Neutrophil (primary cell): Measurements from ENCODE around the gene ENTPD1.
A peak's percentile ranks its signal among the peaks of the same experiment; 100 is the strongest.
"Not testable (repeated sequence)": the region's sequence is repeated elsewhere in the genome, so short reads cannot be mapped to it uniquely, and the experiment has no call there.

Experiments
- H3K27ac ChIP-seq: fragments of 200-600 bp; sonication (generic); 2 replicates; pipeline ENCODE4 v1.5.1; 2016; ENCODE audit warnings: mild to moderate bottlenecking, moderate library complexity
- H3K27me3 ChIP-seq: fragments of 200-600 bp; sonication (generic); 2 replicates; pipeline ENCODE4 v1.6.0; 2016; ENCODE audit warnings: mild to moderate bottlenecking
- H3K36me3 ChIP-seq: fragments of 200-600 bp; sonication (generic); 2 replicates; pipeline ENCODE4 v1.5.1; 2017
- H3K4me1 ChIP-seq, 2 experiments: fragments of 200-600 bp in 1 of 2; sonication (generic) in 1 of 2; 1 replicate in 1 of 2; 2 replicates in 1 of 2; pipeline versions ENCODE4 v1.5.1 to v1.6.1; 2013 to 2016; ENCODE audit warnings: low read depth in 1 of 2, low read length in 1 of 2, mild to moderate bottlenecking in 1 of 2, moderate library complexity in 1 of 2; ENCODE audit not compliant: control insufficient read depth in 1 of 2, insufficient read depth in 1 of 2
- H3K4me3 ChIP-seq, 2 experiments: fragments of 200-600 bp in 1 of 2; sonication (generic) in 1 of 2; 1 replicate in 1 of 2; 2 replicates in 1 of 2; pipeline ENCODE4 v1.5.1; 2013 to 2016; ENCODE audit warnings: low read depth in 1 of 2, low read length in 1 of 2, mild to moderate bottlenecking in 1 of 2, moderate library complexity in 1 of 2
- H3K9me3 ChIP-seq: fragments of 200-600 bp; sonication (generic); 2 replicates; pipeline ENCODE4 v1.5.1; 2016
- CTCF ChIP-seq: fragments of 200-600 bp; sonication (generic); IDR thresholded peaks from 2 replicates; pipeline ENCODE4 v1.5.1; 2016; ENCODE audit warnings: antibody characterized with exemption

Gene ENTPD1

GRCh38 chr10:95761939-95762492 lies 6.1 kb downstream of the ENTPD1 start:
- TF ChIP-seq CTCF, result no peak
- peak overlapping the region; percentile 69 for H3K27ac ChIP-seq
- H3K27me3 ChIP-seq, result no peaks in the 10 kb centered on the region
- no peaks in the 10 kb centered on the region for H3K36me3 ChIP-seq
- H3K9me3 ChIP-seq, result no peaks in the 10 kb centered on the region
- peak overlapping the region in 1 of 2 experiments; percentile 22 for H3K4me3 ChIP-seq
- H3K4me1 ChIP-seq, result peaks cover 69 to 73% of the 10 kb centered on the region in 2 experiments

- TF ChIP-seq CTCF, result no peak
- Histone ChIP-seq H3K27ac (peak overlapping the region; percentile 81), H3K9me3 (no peaks in the 10 kb centered on the region)
These were observed 12.1 kb downstream of the ENTPD1 start for GRCh38 chr10:95767884-95768556.

GRCh38 chr10:95770084-95770720 lies 14.2 kb downstream of the ENTPD1 start:
- H3K4me1 ChIP-seq, result peaks cover 70 to 72% of the 10 kb centered on the region in 2 experiments
- H3K27ac ChIP-seq, result peak overlapping the region; percentile 81
- no peaks in the 10 kb centered on the region for H3K9me3 ChIP-seq
- no peak for TF ChIP-seq CTCF
- peaks cover 4% of the 10 kb centered on the region for H3K36me3 ChIP-seq
- no peaks in the 10 kb centered on the region for H3K27me3 ChIP-seq
- H3K4me3 ChIP-seq, result no peak overlapping the region

More at GRCh38 chr10:95767884-95768556, 12.1 kb downstream of the ENTPD1 start:
- H3K27me3 ChIP-seq, result no peaks in the 10 kb centered on the region
- H3K36me3 ChIP-seq, result peaks cover 4% of the 10 kb centered on the region
- peak overlapping the region in 1 of 2 experiments; percentile 19 for H3K4me3 ChIP-seq
- H3K4me1 ChIP-seq, result peaks cover 72 to 77% of the 10 kb centered on the region in 2 experiments

- Histone ChIP-seq H3K27ac (peak overlapping the region; percentile 81), H3K4me1 (peaks cover 49 to 57% of the 10 kb centered on the region in 2 experiments), H3K36me3 (peaks cover 13% of the 10 kb centered on the region)
- not testable (repeated sequence) for H3K27me3 ChIP-seq, H3K9me3 ChIP-seq, H3K4me3 ChIP-seq
These were observed 17.5 kb downstream of the ENTPD1 start for GRCh38 chr10:95773454-95773853.

GRCh38 chr10:95777638-95778037 lies 21.7 kb downstream of the ENTPD1 start:
- H3K36me3 ChIP-seq, H3K9me3 ChIP-seq, H3K27me3 ChIP-seq, H3K4me3 ChIP-seq: not testable (repeated sequence)
- H3K27ac ChIP-seq, result peak overlapping the region; percentile 16
- H3K4me1 ChIP-seq, result peaks cover 23 to 37% of the 10 kb centered on the region in 2 experiments

GRCh38 chr10:95782318-95782717 lies 26.4 kb downstream of the ENTPD1 start:
- peaks cover 13% of the 10 kb centered on the region for H3K36me3 ChIP-seq
- TF ChIP-seq CTCF, result no peak
- H3K27me3 ChIP-seq, result no peaks in the 10 kb centered on the region
- H3K4me1 ChIP-seq, result peaks cover 48 to 51% of the 10 kb centered on the region in 2 experiments
- peak overlapping the region; percentile 85 for H3K27ac ChIP-seq
- no peak overlapping the region for H3K4me3 ChIP-seq
- no peaks in the 10 kb centered on the region for H3K9me3 ChIP-seq
